ENCODE data around the gene USF3.

DNA sequence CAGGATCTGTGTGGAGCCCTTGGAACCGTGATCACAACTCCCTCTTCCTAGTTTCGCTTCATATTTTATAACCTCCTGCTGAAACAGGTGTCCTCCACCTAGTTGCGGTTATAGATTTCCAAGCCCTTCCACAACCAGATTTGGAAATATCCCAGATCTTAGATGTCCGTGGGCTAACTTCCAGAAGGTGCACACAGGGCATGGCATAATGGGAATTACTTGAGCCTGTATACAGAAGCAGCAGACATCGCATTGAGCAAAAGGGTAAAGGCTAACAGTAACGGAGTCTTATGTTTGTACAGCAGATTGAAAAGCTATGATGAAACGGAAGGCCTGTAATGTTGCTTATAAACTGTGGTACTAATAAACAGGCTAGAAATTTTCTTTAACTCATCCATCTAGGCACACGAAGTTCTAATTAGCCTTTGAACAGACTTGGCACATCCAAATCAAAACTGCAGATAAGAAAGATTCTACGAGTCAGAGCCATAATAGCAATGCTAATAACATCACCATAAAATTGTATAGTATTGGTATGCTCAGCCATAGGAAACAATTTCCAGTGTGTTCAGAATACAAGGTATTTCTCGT, 1.2 kb upstream of the USF3 start:
- TF ChIP-seq TAF1 (IDR thresholded peaks at IDR 0.05; ENCODE audit: borderline replicate concordance, low read depth, low read length) (no peak), POLR2A (IDR thresholded peaks at IDR 0.05; ENCODE audit: low read depth, low read length) (no peak), POLR2AphosphoS5 (IDR thresholded peaks at IDR 0.05; ENCODE audit: low read depth, low read length) (no peak)

Measured in GM12892 (cell line).